HAP-1 (cell line): ENCODE measurements around the gene PCDHAC1.
A peak's percentile ranks its signal among the peaks of the same experiment; 100 is the strongest.
"Not testable (repeated sequence)": the region's sequence is repeated elsewhere in the genome, so short reads cannot be mapped to it uniquely, and the experiment has no call there.

Experiments used
- DNase-seq, 2 experiments: peaks; one replicate each; pipeline ENCODE4 v3.0.0-alpha.2; 2016 to 2020; ENCODE audit warnings: low spot score in 2 of 2
- H3K27me3 ChIP-seq: fragments of 250-450 bp; sonication (Bioruptor Pico); 2 replicates; pipeline ENCODE4 v1.5.1; 2020; ENCODE audit warnings: low read depth, mild to moderate bottlenecking, moderate library complexity
- H3K36me3 ChIP-seq: fragments of 250-450 bp; sonication (Bioruptor Pico); replicated peaks from 2 replicates; pipeline ENCODE4 v1.5.1; 2020; ENCODE audit warnings: mild to moderate bottlenecking
- H3K4me1 ChIP-seq: fragments of 250-450 bp; sonication (Bioruptor Pico); 2 replicates; pipeline ENCODE4 v1.5.1; 2020; ENCODE audit warnings: mild to moderate bottlenecking
- H3K4me3 ChIP-seq: fragments of 250-450 bp; sonication (Bioruptor Pico); 2 replicates; pipeline ENCODE4 v1.5.1; 2020; ENCODE audit warnings: mild to moderate bottlenecking, moderate library complexity
- H3K9me3 ChIP-seq: fragments of 250-450 bp; sonication (Bioruptor Pico); 2 replicates; pipeline ENCODE4 v1.5.1; 2020; ENCODE audit warnings: mild to moderate bottlenecking, moderate library complexity
- in situ Hi-C: fragments of 300-500 bp; cut with MboI; formaldehyde crosslinking; loops from 3 replicates; pipeline ENCODE4 v1.14.3; 2020; ENCODE audit warnings: low sequenced_read_pairs, inconsistent platforms, mixed read lengths

Gene PCDHAC1

GRCh38 chr5:140925806-140926442, at the start of gene PCDHAC1:
PCDHAC1 (plus strand) TSS chr5:140926299; CDS start chr5:140926893, 594 bp downstream.
- Histone ChIP-seq H3K4me3 (peak within 1 kb of the TSS; percentile 28), H3K9me3 (no peaks in the 10 kb centered on the region), H3K4me1 (no peaks in the 10 kb centered on the region), H3K27me3 (peaks cover 17% of the 10 kb centered on the region), H3K36me3 (no peaks in the 10 kb centered on the region)
- in situ Hi-C loops, result no loop called here
- peak; percentile 31 to 49 for DNase-seq

GRCh38 chr5:140876541-140877261, 49.4 kb upstream of the PCDHAC1 start:
- in situ Hi-C loops, result not testable (repeated sequence)

GRCh38 chr5:140877262-140877581, 48.9 kb upstream of the PCDHAC1 start:
- H3K4me3 ChIP-seq, result no peak overlapping the region
- in situ Hi-C loops, result no loop called here
- no peaks in the 10 kb centered on the region for H3K9me3 ChIP-seq
- no peak for DNase-seq
- peaks cover 10% of the 10 kb centered on the region for H3K27me3 ChIP-seq
- H3K4me1 ChIP-seq, result no peaks in the 10 kb centered on the region
- no peaks in the 10 kb centered on the region for H3K36me3 ChIP-seq

More at GRCh38 chr5:140876541-140877261, 49.4 kb upstream of the PCDHAC1 start:
- not testable (repeated sequence) for H3K4me1 ChIP-seq, DNase-seq, H3K4me3 ChIP-seq, H3K9me3 ChIP-seq, H3K36me3 ChIP-seq
- peaks cover 10% of the 10 kb centered on the region for H3K27me3 ChIP-seq

DNA sequence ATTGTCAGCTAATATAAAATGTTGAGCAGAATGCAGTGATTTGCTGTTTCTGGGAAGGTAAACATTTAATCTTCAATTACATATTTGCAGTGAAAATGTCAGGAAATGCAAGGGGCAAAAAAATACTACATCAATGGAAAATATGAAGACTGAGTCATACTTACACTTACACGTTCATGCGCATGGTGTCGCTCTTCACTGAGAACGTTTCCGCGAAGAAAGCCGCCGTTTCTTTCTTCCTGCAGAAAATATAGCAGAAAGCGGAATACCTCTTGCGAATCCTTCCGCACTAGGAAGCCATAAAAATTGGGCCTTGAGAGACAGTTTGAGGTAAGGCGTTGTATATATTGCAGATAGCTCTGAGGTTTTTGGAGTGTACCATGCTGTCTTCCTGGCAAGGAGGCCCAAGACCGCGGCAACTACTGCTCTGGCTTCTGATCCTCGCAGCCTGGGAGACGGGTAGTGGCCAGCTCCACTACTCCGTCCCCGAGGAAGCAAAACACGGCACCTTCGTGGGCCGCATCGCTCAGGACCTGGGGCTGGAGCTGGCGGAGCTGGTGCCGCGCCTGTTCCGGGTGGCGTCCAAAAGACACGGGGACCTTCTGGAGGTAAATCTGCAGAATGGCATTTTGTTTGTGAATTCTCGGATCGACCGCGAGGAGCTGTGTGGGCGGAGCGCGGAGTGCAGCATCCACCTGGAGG, 44.1 kb upstream of the PCDHAC1 start, which contains the start of gene PCDHA13:
PCDHA13 (plus strand) TSS at position 236 of the 702 bp plus-strand sequence; CDS start at position 381, 145 bp downstream.
- Histone ChIP-seq H3K4me3 (no peak within 1 kb of the TSS), H3K27me3 (peaks cover 12% of the 10 kb centered on the region), H3K9me3 (no peaks in the 10 kb centered on the region), H3K36me3 (no peaks in the 10 kb centered on the region), H3K4me1 (no peaks in the 10 kb centered on the region)
- no peak for DNase-seq
- in situ Hi-C loops, result loop anchor here (5.0 kb wide), 1 partner anchor 160 kb away; no protein-coding TSS in a partner anchor

GRCh38 chr5:140882591-140882899, 43.6 kb upstream of the PCDHAC1 start:
- DNase-seq, result peak; percentile 25 to 71
- Histone ChIP-seq H3K4me1 (no peaks in the 10 kb centered on the region), H3K27me3 (peaks cover 12% of the 10 kb centered on the region), H3K36me3 (no peaks in the 10 kb centered on the region), H3K9me3 (no peaks in the 10 kb centered on the region), H3K4me3 (no peak overlapping the region)
- in situ Hi-C loops, result loop anchor here (5.0 kb wide), 1 partner anchor 160 kb away; no protein-coding TSS in a partner anchor

DNA sequence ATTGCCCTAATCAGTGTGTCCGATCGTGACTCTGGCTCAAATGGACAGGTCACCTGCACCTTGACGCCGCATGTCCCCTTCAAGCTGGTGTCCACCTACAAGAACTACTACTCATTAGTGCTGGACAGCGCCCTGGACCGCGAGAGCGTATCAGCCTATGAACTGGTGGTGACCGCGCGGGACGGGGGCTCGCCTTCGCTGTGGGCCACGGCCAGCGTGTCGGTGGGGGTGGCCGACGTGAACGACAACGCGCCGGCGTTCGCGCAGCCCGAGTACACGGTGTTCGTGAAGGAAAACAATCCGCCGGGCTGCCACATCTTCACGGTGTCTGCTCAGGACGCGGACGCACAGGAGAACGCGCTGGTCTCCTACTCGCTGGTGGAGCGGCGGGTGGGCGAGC, 42.7 kb upstream of the PCDHAC1 start:
- no peak for DNase-seq
- in situ Hi-C loops, result loop anchor here (5.0 kb wide), 1 partner anchor 159 kb away; no protein-coding TSS in a partner anchor
- no peaks in the 10 kb centered on the region for H3K9me3 ChIP-seq
- H3K4me3 ChIP-seq, result no peak overlapping the region
- H3K4me1 ChIP-seq, result no peaks in the 10 kb centered on the region
- no peaks in the 10 kb centered on the region for H3K36me3 ChIP-seq
- peaks cover 12% of the 10 kb centered on the region for H3K27me3 ChIP-seq

DNA sequence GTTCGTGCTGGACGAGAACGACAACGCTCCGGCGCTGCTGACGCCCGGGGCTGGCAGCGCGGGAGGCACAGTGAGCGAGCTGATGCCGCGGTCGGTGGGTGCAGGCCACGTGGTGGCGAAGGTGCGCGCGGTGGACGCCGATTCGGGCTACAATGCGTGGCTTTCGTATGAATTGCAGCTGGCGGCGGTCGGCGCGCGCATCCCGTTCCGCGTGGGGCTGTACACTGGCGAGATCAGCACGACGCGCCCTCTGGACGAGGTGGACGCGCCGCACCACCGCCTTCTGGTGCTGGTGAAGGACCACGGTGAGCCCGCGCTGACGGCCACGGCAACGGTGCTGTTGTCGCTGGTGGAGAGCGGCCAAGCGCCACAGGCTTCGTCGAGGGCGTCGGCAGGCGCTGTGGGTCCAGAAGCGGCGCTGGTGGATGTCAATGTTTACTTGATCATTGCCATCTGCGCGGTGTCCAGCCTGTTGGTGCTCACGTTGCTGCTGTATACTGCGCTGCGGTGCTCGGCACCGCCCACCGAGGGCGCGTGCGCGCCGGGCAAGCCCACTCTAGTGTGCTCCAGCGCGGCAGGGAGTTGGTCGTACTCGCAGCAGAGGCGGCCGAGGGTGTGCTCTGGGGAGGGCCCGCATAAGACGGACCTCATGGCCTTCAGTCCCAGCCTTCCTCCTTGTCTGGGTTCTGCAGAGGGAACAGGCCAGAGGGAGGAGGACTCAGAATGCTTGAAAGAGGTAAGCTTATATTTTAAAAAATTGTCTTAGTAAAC, 42.0 kb upstream of the PCDHAC1 start:
- in situ Hi-C loops, result loop anchor here (5.0 kb wide), 1 partner anchor 158 kb away; no protein-coding TSS in a partner anchor
- H3K27me3 ChIP-seq, result peaks cover 11% of the 10 kb centered on the region
- no peak overlapping the region for H3K4me3 ChIP-seq
- DNase-seq, result no peak
- H3K4me1 ChIP-seq, result no peaks in the 10 kb centered on the region
- H3K9me3 ChIP-seq, result no peaks in the 10 kb centered on the region
- H3K36me3 ChIP-seq, result no peaks in the 10 kb centered on the region

- in situ Hi-C loops, result no loop called here
- H3K36me3 ChIP-seq, result no peaks in the 10 kb centered on the region
- H3K27me3 ChIP-seq, result no peaks in the 10 kb centered on the region
- H3K9me3 ChIP-seq, result no peaks in the 10 kb centered on the region
- H3K4me3 ChIP-seq, result no peak overlapping the region
- no peaks in the 10 kb centered on the region for H3K4me1 ChIP-seq
- DNase-seq, result no peak
These were observed 9.8 kb upstream of the PCDHAC1 start for GRCh38 chr5:140916325-140916724.

DNA sequence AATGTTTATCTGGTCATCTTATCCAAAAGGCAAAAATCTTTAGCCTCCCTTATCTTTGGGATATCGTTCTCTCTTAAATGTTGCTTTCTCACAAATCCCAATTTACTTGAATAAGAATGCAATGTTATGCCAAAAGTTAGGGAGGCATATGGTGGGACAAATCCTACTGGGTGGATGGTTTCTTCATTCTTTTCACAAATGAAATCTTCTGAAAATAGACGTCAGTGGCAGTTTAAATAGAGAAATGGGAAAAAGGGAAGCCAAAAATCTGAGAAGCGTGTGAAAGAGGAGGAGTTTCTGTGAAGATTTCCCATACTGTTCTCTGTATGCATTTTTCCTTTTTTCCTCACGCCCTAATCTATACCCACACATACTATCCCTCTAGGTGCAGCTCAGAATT, 2.5 kb upstream of the PCDHAC1 start:
- Histone ChIP-seq H3K27me3 (peaks cover 17% of the 10 kb centered on the region), H3K4me3 (no peak overlapping the region), H3K9me3 (no peaks in the 10 kb centered on the region), H3K4me1 (no peaks in the 10 kb centered on the region), H3K36me3 (no peaks in the 10 kb centered on the region)
- no peak for DNase-seq
- in situ Hi-C loops, result no loop called here

DNA sequence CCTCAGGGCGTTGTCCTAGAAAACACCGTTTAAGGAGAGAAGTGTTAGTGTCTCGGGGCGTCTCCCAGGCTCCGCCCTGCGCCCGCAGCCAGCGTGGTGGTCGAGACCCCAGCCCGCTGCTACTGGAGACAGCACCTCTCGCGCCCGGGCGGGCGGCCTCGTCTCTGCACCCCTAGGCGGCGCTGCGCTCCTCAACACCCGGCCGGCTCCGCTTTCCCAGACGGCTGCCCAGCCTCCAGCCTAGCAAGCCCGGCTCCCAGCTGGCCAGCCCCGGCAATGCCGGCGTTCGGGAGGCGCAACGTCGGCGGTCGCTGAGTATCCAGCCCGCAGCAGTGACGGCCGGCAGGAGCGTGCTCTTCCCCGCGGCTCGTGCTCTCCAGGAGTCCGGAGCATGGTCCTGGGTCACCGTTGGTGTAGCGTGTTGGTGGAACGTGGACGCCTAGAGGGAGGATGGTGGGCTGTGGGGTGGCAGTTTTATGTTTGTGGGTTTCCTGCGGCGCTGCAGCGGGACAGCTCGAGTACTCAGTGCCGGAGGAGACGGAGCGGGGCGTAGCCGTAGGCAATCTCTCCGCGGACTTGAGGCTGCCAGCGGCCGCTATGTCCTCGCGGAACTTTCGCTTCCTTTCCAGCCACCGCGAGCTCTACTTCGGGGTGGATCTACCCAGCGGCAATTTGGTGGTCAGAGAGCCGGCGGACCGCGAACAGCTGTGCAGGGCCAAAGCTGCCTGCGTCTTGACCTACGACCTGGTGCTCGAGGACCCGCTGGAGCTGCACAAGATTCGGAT, 536 bp downstream of the PCDHAC1 start:
- Histone ChIP-seq H3K27me3 (peaks cover 17% of the 10 kb centered on the region), H3K36me3 (no peaks in the 10 kb centered on the region), H3K9me3 (no peaks in the 10 kb centered on the region), H3K4me3 (peak overlapping the region; percentile 28), H3K4me1 (no peaks in the 10 kb centered on the region)
- in situ Hi-C loops, result no loop called here
- DNase-seq, result peak; percentile 61 to 90

DNA sequence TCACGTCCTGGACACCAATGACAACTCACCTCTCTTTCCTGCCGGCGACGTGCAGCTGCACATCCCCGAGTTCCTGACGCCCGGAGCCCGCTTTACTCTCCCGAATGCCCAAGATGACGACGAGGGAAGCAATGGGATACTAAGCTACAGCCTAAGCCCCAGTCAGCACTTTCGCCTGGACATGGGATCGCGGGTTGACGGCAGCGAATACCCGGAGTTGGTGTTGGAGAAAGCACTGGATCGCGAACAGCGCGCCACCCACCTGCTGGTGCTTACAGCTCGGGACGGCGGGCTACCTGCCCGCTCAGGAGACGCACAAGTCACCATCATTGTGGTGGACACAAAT, 1.1 kb downstream of the PCDHAC1 start:
- peaks cover 17% of the 10 kb centered on the region for H3K27me3 ChIP-seq
- in situ Hi-C loops, result no loop called here
- H3K9me3 ChIP-seq, result no peaks in the 10 kb centered on the region
- no peak for DNase-seq
- no peaks in the 10 kb centered on the region for H3K4me1 ChIP-seq
- H3K4me3 ChIP-seq, result no peak overlapping the region
- no peaks in the 10 kb centered on the region for H3K36me3 ChIP-seq

DNA sequence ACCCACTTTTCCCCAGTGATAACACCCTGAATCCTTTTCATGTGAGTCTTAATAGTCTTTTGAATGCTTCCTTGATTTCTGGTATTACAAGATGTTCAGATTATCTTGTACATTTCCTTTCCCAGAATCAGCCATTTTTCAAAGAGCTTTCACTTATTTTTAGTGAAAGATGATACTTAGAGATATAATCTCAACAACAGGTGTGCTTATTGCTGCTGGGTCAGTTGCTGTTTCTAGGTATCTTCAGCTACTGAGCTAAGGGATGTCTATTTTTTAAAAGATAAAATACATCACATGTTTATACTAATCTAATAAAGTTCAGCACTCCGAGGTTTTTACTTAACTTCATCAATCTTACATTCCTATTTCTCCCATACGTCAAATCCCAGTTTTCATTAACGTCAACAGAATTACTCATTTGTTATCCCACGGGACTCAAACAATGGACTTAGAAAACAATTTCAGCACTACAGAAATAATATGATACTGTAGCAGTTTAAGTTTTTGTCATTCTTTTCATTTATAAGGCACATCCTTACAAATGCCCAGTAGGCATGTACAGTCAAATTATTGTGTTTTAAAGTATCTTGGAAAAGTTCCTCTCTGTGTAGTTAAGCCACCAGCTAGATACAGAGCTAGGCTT, 9.0 kb downstream of the PCDHAC1 start:
- Histone ChIP-seq H3K4me1 (no peaks in the 10 kb centered on the region), H3K36me3 (no peaks in the 10 kb centered on the region), H3K27me3 (no peaks in the 10 kb centered on the region), H3K4me3 (no peak overlapping the region), H3K9me3 (no peaks in the 10 kb centered on the region)
- no peak for DNase-seq
- in situ Hi-C loops, result no loop called here

DNA sequence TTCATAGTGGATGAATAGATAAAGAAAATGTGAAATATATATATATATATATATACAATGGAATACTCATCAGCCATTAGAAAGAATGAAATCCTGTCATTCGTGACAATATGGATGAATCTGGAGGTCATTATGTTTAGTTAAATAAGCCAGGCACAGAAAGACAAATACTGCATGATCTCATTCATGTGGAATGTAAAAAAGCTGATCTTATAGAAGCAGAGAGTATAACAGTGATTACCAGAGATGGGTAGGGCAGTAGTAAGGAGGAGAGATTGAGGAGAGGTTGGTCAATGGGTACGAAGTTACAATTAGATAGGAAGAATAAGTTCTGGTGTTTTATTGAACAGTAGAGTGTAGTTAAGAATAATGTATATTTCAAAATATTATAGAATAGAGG, 20.5 kb downstream of the PCDHAC1 start:
- Histone ChIP-seq H3K4me3 (no peak overlapping the region), H3K27me3 (no peaks in the 10 kb centered on the region), H3K9me3 (no peaks in the 10 kb centered on the region), H3K4me1 (no peaks in the 10 kb centered on the region), H3K36me3 (no peaks in the 10 kb centered on the region)
- no peak for DNase-seq
- in situ Hi-C loops, result no loop called here
